Tibial nerve (tissue), 4 donors: ENCODE results near the gene DNM2. TPM values are rescaled to one million over a fixed set of nuclear protein-coding genes. Genes with fewer than 3 reads are reported as not detected.

Experiments
- DNase-seq, 2 donors: peaks; one replicate each; pipeline ENCODE4 v3.0.0-alpha.2; 2019; ENCODE audit warnings: low spot score in 2 of 2
- H3K27ac ChIP-seq, 4 donors: fragments of 200-600 bp; sonication (generic) in 3 of 4; one replicate each; pipeline ENCODE4 v1.5.1; 2017 to 2019; ENCODE audit warnings: mild to moderate bottlenecking in 1 of 4
- H3K27me3 ChIP-seq, 2 donors: fragments of 200-600 bp; sonication (generic) in 1 of 2; one replicate each; pipeline versions ENCODE4 v1.5.1 to v1.6.0; 2017 to 2019
- H3K36me3 ChIP-seq, 3 donors: fragments of 200-600 bp; sonication (generic); one replicate each; pipeline ENCODE4 v1.5.1; 2018 to 2019
- H3K4me1 ChIP-seq, 4 donors: fragments of 200-600 bp; sonication (generic) in 3 of 4; one replicate each; pipeline ENCODE4 v1.5.1; 2017 to 2019
- H3K4me3 ChIP-seq, 4 donors: fragments of 200-600 bp; sonication (generic) in 3 of 4; one replicate each; pipeline ENCODE4 v1.5.1; 2017 to 2019; ENCODE audit warnings: mild to moderate bottlenecking in 1 of 4, moderate library complexity in 1 of 4
- H3K9me3 ChIP-seq, 4 donors: fragments of 200-600 bp; sonication (generic) in 3 of 4; one replicate each; pipeline ENCODE4 v1.5.1; 2017 to 2019
- EP300 ChIP-seq, 2 donors: sonication (generic); formaldehyde crosslinking; IDR thresholded peaks; one replicate each; pipeline ENCODE4 v1.6.1; 2017; ENCODE audit warnings: antibody characterized with exemption in 2 of 2, mild to moderate bottlenecking in 1 of 2
- POLR2A ChIP-seq, 2 donors: fragments of 450-650 bp; IDR thresholded peaks; one replicate each; pipeline ENCODE4 v1.6.1; 2017; ENCODE audit warnings: antibody characterized with exemption in 2 of 2, mild to moderate bottlenecking in 2 of 2, moderate library complexity in 2 of 2
- WGBS, 2 donors: methylation state at CpG; one replicate each; pipeline ENCODE4 v1.1.5; 2018; 5-methylcytosine and 5-hydroxymethylcytosine counted together
- total RNA-seq, 4 donors: library from RNA; depleted of rRNA; stranded (reverse); fragments of >200 nt; gene quantifications; one replicate each; pipeline ENCODE4 v1.1.0, GENCODE V29; 2016
- TF ChIP-seq, protein P1 (sequence below), 5 experiments: fragments of 200-600 bp in 3 of 5; fragments of 450-650 bp in 2 of 5; sonication (generic) in 3 of 5; IDR thresholded peaks; one replicate each; pipeline ENCODE4 v1.5.1; 2016 to 2019; ENCODE audit warnings: antibody characterized with exemption in 5 of 5, mild to moderate bottlenecking in 3 of 5, moderate library complexity in 2 of 5

DNM2 gene
- total RNA-seq, 4 donors from 2014 or later, result 99.4 to 220 (median 140) TPM

DNA sequence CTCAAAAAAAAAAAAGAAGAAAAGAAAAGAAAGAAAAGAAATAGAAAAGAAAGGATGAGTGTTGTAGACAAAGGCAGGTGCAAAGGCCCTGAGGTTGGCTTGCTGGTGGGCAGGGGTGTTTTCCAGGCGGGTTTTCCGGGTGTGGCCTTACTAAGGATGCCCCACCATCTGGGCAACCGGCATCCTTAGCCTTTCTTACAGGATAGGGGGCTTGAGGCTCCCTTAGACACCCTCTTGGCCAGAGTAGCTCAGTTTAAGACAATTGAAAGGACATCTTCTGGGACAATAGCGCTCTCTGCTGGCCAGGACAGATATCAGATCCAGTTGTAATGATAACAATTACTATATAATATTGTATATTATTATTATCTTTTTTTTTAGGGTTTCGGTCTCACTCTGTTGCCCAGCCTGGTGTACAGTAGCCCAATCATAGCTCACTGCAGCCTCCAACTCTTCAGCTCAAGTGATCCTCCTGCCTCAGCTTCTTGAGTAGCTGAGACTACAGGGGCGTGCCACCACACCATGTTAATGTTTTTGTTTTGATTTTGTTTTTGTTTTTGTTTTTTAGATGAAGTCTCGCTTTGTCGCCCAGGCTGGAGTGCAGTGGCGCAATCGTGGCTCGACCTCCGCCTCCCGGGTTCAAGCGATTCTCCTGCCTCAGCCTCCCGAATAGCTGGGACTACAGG lies 18.1 kb upstream of the DNM2 start:
- H3K4me3 ChIP-seq, result no peak overlapping the region
- 41 to 43% methylated on average over 15 of the region's 15 CpGs for WGBS, 2 donors
- peak in 1 of 2 donors; percentile 68 for DNase-seq
- TF ChIP-seq EP300 (IDR thresholded peaks at IDR 0.05), result no peak
- TF ChIP-seq POLR2A (IDR thresholded peaks at IDR 0.05), result no peak
- TF ChIP-seq, protein P1, sequence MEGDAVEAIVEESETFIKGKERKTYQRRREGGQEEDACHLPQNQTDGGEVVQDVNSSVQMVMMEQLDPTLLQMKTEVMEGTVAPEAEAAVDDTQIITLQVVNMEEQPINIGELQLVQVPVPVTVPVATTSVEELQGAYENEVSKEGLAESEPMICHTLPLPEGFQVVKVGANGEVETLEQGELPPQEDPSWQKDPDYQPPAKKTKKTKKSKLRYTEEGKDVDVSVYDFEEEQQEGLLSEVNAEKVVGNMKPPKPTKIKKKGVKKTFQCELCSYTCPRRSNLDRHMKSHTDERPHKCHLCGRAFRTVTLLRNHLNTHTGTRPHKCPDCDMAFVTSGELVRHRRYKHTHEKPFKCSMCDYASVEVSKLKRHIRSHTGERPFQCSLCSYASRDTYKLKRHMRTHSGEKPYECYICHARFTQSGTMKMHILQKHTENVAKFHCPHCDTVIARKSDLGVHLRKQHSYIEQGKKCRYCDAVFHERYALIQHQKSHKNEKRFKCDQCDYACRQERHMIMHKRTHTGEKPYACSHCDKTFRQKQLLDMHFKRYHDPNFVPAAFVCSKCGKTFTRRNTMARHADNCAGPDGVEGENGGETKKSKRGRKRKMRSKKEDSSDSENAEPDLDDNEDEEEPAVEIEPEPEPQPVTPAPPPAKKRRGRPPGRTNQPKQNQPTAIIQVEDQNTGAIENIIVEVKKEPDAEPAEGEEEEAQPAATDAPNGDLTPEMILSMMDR (IDR thresholded peaks at IDR 0.05), result peak in 4 of 5 experiments; percentile 25 to 59 (median 38)
- H3K9me3 ChIP-seq, result no peaks in the 10 kb centered on the region
- H3K27ac ChIP-seq, result no peak overlapping the region
- H3K27me3 ChIP-seq, result no peaks in the 10 kb centered on the region
- peaks cover 0 to 18% (median 0%) of the 10 kb centered on the region in 3 donors for H3K36me3 ChIP-seq
- peaks cover 0 to 27% (median 14%) of the 10 kb centered on the region in 4 donors for H3K4me1 ChIP-seq

DNA sequence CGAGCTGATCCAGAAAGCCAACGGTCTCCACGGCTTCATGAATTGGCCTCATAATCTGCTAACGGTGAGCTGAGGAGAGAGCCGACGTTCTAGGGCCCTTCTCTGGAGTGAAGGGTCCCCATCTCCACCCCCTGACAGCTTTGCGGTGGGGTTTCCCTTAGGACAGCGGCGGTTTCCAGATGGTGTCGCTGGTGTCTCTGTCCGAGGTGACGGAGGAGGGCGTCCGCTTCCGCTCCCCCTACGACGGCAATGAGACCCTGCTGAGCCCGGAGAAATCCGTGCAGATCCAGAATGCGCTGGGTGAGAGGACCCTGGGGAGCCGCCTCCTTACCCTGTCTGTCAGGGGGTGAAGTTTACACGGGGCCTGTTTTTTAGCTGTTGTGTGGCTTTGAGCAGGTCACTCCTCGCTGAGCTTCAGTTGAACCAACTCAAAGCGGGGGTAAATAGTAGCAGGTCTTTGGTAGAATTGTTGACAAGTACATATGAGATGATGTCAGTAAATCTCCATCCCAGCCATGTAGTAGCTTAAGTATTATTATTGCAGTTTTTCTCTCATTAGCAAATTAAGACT lies 15.8 kb upstream of the DNM2 start:
- H3K4me1 ChIP-seq, result peaks cover 0 to 12% (median 5%) of the 10 kb centered on the region in 4 donors
- peak overlapping the region; percentile 54 to 85 (median 76) for H3K4me3 ChIP-seq
- no peak overlapping the region for H3K27ac ChIP-seq
- 6 to 7% methylated on average over 23 to 24 of the region's 24 CpGs for WGBS, 2 donors
- TF ChIP-seq, protein P1 (IDR thresholded peaks at IDR 0.05), result no peak
- no peak for TF ChIP-seq POLR2A (IDR thresholded peaks at IDR 0.05)
- TF ChIP-seq EP300 (IDR thresholded peaks at IDR 0.05), result no peak
- H3K27me3 ChIP-seq, result no peaks in the 10 kb centered on the region
- H3K36me3 ChIP-seq, result peaks cover 0 to 29% (median 0%) of the 10 kb centered on the region in 3 donors
- DNase-seq, result no peak
- no peaks in the 10 kb centered on the region for H3K9me3 ChIP-seq

DNA sequence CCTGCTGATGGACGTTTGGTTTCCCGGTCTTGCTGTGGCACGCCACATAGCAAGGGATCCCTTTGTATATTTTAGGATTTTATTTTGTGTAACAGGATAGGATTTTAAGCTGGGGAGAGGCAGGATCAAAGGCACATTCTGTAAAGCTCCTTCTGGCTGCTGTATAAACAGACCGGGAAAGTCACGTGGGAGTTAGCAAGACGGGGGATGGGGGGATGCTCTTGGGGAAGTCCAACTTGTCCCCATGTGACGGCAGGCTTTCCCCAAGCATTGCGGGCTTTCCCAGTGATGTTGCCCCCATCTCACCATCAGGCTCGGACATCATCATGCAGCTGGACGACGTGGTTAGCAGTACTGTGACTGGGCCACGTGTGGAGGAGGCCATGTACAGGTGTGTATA lies 10.9 kb upstream of the DNM2 start:
- no peak for DNase-seq
- 77 to 84% methylated on average over 12 of the region's 12 CpGs for WGBS, 2 donors
- H3K4me3 ChIP-seq, result no peak overlapping the region
- H3K27me3 ChIP-seq, result no peaks in the 10 kb centered on the region
- peaks cover 0 to 5% (median 2%) of the 10 kb centered on the region in 4 donors for H3K4me1 ChIP-seq
- H3K36me3 ChIP-seq, result peaks cover 0 to 75% (median 0%) of the 10 kb centered on the region in 3 donors
- TF ChIP-seq EP300 (IDR thresholded peaks at IDR 0.05) (no peak), POLR2A (IDR thresholded peaks at IDR 0.05) (no peak)
- TF ChIP-seq, protein P1 (IDR thresholded peaks at IDR 0.05), result no peak
- no peak overlapping the region for H3K27ac ChIP-seq
- no peaks in the 10 kb centered on the region for H3K9me3 ChIP-seq

DNA sequence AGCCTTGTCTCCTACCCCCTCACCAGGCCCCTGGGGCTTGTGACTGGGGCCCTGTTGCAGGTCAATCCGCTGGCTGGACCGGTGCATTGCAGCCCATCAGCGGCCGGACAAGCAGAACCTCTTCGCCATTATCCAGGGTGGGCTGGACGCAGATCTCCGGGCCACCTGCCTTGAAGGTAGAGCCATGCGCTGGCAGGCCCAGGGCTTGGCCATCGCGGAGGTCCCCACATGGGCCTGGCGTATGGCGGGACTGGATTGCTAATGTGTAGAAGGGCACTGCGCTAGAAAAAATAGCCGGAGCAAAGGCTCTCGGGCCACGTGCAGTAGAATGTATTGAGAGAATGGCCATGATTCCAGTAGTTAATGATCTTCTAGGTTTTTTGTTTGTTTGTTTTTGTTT lies 10.4 kb upstream of the DNM2 start:
- Histone ChIP-seq H3K9me3 (no peaks in the 10 kb centered on the region), H3K4me1 (peaks cover 0 to under 1% (median 0%) of the 10 kb centered on the region in 4 donors), H3K36me3 (peaks cover 0 to 80% (median 0%) of the 10 kb centered on the region in 3 donors), H3K27ac (no peak overlapping the region), H3K4me3 (no peak overlapping the region), H3K27me3 (no peaks in the 10 kb centered on the region)
- TF ChIP-seq, protein P1 (IDR thresholded peaks at IDR 0.05), result no peak
- DNase-seq, result no peak
- 93 to 94% methylated on average over 16 of the region's 16 CpGs for WGBS, 2 donors

DNA sequence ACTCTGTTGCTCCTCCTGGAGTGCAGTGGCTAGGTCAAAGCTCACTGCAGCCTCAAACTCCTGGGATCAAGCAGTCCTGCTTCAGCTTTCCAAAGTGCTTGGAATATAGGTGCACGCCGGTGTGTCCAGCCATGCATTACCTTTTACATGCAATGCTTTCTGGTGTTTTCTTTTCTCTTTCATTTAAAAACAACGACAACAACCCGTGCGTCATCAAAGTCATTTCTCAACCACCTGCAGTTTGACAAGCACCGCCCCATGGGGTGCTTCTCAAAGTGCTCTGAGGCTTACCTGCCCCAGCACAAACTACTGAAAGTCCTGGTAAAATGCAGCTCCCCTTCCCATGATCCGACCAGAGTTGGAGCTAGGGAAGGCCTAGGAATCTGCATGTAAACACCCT lies 9.6 kb upstream of the DNM2 start:
- H3K4me3 ChIP-seq, result no peak overlapping the region
- no peak overlapping the region for H3K27ac ChIP-seq
- 92 to 96% methylated on average over 7 of the region's 7 CpGs for WGBS, 2 donors
- DNase-seq, result no peak
- no peaks in the 10 kb centered on the region for H3K9me3 ChIP-seq
- H3K4me1 ChIP-seq, result no peaks in the 10 kb centered on the region
- TF ChIP-seq EP300 (IDR thresholded peaks at IDR 0.05), result no peak
- TF ChIP-seq, protein P1 (IDR thresholded peaks at IDR 0.05), result no peak
- TF ChIP-seq POLR2A (IDR thresholded peaks at IDR 0.05), result no peak
- H3K27me3 ChIP-seq, result no peaks in the 10 kb centered on the region
- peaks cover 0 to 85% (median 0%) of the 10 kb centered on the region in 3 donors for H3K36me3 ChIP-seq
